EL (cell line): ENCODE measurements around the gene CRYBA2.

Source experiments
- DNase-seq: peaks from one replicate; pipeline ENCODE4 v3.0.0-alpha.2; 2016

The CRYBA2 gene

DNA sequence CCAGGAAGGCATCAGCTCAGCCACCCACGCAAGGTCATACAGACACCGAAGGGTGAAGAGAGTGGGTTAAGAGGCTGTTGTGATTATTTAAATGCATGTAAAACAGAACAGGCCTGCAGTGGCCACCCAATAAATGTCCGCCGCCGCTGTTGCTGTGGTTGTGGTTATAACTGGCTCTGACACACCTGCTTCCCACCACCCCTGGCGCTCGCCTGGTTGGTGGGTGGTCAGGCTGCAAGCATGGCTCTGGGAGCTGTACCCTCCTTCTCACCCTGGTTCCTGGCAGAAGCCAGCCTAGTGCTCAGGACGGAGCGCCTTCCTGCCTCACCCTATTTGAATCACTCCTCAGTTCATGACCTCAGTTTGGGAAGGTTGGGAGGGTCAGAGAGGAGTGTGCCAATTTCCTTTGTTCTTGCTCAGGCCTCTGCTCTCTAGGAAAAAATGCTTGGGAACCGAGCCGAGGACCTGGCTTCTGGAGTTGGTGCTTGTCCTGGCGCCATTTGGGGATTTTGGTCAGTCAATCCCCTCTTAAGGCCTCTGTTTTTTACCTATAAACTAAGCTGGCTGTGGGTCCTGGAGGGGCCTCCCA lies 5.3 kb upstream of the CRYBA2 start:
- no peak for DNase-seq

DNA sequence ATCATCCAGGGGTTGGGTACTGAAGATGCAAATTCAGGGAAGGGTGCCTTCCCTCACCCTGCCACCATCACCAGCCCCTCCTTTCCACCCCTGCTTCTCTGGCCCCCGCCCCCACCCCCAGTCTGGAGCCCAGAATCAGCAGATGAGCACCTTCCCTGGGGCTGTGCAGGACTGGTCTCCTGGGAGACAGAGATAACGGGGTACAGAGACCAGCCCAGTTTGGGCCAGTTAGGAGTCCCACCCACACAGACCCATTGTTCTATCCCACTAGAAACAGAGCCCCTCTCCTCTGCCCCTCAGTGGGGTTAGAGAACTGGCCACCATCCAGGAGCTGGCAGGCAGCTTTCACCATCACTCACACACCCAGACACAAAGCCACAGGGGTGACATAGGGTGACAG lies 4.5 kb upstream of the CRYBA2 start:
- DNase-seq, result no peak

DNA sequence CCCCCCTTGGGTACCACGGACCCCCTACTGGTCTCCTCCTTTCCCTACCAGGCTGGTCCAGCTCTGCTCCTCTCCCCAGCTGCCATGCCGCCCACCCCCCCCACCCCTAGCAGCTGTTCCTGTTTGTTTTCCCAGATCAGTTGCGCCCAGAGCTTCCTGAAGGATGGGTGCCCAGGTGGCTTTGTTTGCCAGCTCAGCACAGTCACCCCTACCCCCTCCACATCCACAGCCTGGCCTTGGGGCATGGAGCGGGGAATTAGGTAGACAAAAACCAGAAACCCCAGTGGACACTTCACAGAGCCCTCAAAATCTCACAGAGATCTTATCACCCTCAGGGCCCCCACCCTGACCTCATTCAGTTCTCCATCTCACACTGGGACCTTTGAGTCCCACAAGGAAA lies 3.7 kb upstream of the CRYBA2 start:
- no peak for DNase-seq

DNA sequence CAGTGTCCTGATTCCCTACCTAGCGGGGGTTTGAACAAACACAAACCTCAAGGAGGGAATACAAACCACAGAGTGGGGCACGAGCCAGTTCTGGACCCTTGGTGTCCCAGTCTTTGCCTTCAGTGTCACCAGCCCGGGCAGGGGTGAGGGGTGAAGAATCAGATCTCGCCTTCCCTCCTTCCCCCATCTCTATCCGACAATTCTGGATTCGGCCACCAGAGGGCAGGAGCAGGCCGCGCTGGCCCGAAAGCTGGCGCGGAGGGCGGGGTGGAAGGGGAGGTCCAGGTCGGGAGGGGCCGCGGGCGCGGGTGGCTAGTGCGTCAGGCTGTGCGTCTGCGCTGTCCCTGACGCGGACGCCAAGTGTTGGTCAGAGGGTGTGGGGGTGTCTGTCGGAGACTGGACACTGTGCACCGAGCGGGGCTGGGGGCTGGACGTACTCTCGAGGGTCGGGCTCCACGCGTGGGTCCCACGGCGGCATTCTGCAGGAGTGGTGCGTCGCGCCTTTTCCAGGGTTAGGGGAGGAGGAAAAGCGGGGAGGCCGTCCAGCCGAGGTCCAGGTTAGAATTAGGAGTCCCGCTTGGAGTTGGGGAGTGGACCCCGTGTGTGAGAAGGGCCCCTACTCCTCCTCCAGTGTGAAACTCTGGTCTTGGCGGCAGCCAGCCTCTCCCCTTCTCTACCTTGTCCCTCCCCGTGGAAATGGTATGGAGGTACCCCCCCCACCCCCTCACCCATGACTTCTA lies 2.9 kb upstream of the CRYBA2 start:
- peak; percentile 77 for DNase-seq

DNA sequence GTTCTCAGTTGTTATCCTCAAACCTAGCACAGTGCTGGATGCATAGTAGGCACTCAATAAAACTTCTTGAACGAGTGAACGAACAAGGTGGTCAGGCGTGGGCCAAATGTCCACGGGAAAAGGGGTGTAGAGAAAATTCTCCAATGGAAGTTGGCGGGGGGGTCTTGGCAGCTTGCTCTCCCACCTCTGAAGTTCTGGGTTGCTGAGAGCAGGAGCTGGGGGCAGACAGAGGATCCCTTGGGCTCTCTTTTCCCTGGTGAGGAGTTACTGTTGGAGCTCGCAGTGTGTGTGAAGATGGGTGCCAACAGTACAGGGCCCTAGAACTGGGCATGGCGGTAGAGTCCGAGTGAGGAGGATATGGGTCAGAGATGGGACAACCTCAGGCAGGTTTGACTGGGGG lies 2.3 kb upstream of the CRYBA2 start:
- DNase-seq, result no peak

DNA sequence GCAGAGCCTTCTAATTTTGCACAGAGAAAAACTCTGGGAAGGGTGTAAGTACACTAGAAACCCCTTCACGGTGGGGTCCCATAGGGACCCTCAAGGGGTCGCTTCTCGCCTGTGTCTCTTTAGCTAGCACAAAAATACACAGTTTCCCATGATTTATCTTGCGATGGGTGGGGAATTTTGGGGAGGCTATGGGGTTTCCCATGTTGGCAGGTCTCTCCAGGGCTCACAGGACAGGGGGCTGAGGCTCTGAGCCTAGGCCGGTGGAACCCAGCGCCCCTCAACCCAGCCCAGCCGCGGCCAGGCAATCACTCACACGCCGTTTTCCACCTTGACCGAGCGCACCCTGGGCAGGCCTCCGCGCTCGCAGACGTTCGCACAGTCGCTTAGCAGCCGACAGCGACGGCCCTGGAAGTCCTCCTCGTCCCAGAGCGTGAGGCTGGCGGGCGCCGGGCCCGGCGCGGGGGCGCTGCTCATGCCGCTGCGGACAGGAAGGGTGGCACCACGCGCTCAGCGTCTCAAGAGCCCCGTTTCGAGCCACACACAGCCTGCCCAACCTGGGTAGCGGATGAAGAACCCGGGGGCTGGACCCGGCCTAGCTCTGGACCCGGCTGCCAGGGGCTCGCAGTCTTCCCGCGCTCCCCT lies 398 bp downstream of the CRYBA2 start:
- DNase-seq, result no peak

DNA sequence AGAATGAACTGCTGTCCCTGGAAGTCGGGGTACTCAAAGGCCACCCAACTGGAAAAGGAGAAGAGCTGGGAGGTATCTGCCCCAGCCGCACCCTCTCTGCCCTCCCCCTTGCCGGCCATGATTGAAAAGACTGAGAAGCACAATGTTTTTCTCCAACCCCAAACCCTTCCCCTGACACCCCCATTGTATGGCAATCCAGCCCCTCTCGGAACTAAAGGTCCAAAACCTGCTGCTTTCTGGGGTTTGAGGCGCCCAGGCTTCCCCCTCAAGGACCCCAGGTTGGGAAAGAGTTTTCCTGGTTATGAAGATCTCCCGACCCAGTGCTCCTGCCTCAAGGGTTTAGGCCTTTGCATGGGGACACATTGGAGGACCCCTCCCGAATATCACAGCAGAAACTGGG lies 1.0 kb downstream of the CRYBA2 start:
- DNase-seq, result no peak

DNA sequence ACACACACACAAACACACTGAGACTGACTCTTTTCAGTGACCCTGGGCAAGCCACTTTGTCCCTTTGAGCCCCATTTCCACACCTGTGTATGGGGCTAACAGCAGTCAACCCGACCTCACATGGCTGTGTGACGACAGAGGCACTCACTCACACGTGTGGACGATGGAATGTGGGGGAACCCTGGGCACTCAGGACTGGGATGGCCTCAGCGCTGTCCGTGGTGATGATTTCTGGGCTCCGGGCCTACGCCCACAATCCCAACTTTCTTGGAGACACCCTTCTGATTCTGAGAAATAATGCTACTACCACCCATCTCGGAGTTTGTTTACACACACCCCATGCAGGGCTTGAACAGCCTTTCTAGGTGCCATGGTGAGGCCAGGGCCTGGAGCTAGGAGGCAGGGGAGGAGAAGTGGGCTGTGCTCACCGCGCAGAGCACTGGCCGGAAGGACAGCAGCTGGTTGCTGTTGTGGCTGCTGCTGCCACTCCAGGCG lies 1.5 kb downstream of the CRYBA2 start:
- peak; percentile 33 for DNase-seq

DNA sequence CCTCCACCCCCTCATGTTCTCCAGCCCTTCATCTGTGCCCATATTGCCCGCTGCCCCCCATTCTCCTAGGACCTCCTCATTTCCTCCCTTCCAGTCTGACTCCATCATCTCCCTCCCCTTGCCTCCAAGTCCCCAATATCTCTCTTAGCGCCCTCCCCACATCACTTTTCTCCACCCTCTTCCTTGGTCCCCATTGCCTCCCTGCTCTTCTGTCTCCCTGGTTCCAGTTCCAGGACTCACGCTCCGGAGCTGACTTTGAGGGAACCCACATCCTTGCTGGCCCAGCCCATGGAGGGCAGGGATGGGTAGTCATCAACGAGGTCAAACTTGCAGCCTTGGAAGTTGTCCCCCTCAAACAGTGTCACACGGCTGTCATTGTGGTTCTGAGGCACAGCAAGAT lies 2.6 kb downstream of the CRYBA2 start:
- DNase-seq, result no peak

DNA sequence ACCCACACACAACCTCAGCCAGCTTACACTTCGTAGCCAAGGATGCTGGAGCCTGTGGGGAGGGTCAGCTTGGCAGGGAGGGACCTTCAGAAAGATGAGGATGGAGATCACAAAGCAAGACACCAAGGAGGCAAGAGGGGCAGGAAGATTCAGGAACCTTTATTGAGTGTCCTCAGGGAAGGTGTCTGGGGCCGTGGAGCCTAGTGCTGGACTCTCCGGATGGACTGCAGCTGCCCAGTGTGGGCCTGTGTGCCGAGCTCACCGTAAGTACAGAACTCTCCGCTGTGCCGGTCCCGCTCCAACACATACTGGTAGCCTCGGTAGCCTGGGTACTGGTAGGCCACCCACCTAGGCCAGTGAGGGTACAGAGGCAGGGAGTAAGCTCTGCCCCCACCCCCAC lies 3.2 kb downstream of the CRYBA2 start:
- DNase-seq, result no peak

GRCh38 chr2:218988650-218989049 lies 4.6 kb downstream of the CRYBA2 start:
- DNase-seq, result no peak

GRCh38 chr2:218988164-218988563 lies 5.1 kb downstream of the CRYBA2 start:
- DNase-seq, result no peak

GRCh38 chr2:218986148-218986761 lies 7.0 kb downstream of the CRYBA2 start:
- DNase-seq, result no peak

- DNase-seq, result no peak
Measured at GRCh38 chr2:218985325-218986091, 7.7 kb downstream of the CRYBA2 start.

DNA sequence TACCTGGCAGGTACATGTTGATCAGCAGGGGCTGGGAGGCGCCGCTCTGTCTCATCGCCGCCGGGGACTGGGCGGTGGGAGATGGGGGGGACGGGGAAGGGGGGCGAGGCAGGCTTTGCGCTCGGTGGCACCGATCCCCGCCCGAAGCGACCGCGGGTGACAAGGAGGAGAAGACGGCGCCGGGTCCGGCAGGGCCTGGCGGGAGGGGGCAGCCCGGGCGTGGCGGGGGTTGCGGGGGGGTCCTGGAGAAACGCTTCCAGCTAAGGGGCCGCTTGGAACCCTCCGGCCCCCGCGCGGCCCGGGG lies 8.2 kb downstream of the CRYBA2 start, which contains the start of gene FEV:
FEV (minus strand) TSS at position 164 of the 304 bp plus-strand sequence; CDS start at position 55, 109 bp downstream.
- no peak for DNase-seq

DNA sequence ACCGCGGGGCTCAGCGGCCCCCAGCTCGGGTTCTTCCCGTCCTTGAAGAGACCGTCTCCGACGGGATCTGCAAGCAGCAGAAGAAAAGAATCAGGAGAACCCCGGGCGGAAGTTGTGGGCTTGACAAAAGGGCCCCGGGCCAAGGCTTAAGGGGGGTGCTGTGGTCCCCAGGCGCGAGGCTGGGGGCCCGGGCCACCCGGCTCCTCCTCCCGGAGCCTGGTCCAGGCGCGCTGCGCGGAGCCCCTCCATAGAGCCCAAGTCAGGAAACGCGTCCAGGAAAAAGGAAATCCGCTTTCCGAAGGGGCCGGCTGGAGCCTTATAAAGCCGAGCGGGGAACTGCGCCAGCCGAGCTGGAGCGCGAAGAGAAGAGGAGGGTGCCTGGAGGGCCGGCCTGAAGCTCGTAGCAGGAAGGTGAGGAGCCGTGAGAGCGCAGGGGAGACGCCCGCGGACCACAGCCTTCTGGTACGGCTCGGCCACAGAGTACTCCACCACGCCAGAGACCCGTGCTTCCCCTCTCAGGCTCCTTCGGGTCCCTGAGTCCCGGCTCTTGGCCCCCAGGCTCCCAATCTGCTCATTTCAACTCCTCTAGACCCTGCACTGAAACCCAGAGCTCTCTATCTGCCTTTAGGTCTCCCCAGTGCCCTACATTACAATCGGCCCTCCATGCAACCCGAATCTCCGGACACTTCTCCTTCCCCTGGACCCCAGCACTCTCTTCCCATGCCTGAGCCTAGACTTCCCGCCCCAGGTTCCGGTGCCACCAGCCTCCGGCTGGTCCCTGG lies 8.8 kb downstream of the CRYBA2 start:
- no peak for DNase-seq

- no peak for DNase-seq
Measured at GRCh38 chr2:218983934-218984238, 9.3 kb downstream of the CRYBA2 start.

GRCh38 chr2:218983263-218983933 lies 9.8 kb downstream of the CRYBA2 start:
- DNase-seq, result no peak

- DNase-seq, result no peak
Measured at GRCh38 chr2:218982586-218983262, 10.5 kb downstream of the CRYBA2 start.

DNA sequence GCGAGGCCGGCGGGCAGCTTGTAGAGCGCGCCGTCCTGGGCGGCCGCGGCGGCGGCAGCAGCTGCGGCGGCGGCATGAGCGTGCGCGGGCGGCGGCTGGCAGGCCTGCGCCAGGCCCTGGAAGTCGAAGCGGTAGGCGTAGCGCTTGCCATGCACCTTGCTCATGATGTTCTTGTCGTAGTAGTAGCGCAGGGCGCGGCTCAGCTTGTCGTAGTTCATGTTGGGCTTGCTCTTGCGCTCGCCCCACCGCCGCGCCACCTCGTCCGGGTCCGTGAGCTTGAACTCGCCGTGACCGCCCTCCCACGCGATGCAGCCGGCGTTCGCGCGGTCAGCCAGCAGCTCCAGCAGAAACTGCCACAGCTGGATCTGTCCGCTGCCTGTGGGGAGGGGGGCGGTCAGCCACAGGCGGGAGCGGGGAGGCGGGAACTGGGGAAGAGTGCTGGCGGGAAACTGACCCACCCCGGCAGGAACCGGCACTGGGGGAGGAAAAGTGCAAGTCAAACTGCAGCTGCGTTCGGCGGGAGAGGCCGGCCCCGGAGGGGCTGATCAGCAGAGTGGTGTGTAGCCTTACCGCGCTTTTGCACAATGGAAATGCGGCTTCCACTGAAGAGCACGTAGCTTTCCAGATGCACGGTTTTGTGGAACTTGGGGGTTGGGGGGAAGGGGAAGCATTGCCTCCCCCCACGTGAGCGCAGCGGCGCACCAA lies 11.2 kb downstream of the CRYBA2 start:
- DNase-seq, result peak; percentile 30
